Right lobe of liver (tissue), 4 donors: ENCODE results near the gene TSSK2.

Experiments
- CTCF ChIP-seq, 4 donors: fragments of 200-600 bp in 3 of 4; fragments of 450-650 bp in 1 of 4; IDR thresholded peaks; one replicate each; pipeline versions ENCODE4 v1.5.1 to v1.8.0; 2016 to 2022; ENCODE audit warnings: antibody characterized with exemption in 4 of 4, mild to moderate bottlenecking in 2 of 4
- POLR2A ChIP-seq: fragments of 450-650 bp; IDR thresholded peaks from one replicate; pipeline ENCODE4 v1.6.1; 2017; ENCODE audit warnings: antibody characterized with exemption, mild to moderate bottlenecking
- donor health status: DM: no; HTN: no; CAD: no.
- donor health status: DM: no; HTN: no; CAD: no.
- donor health status: DM: no; HTN: yes; CAD: no.

GRCh38 chr22:19092725-19093124 is 38.4 kb upstream of the TSSK2 start:
- TF ChIP-seq CTCF (IDR thresholded peaks at IDR 0.05) (no peak), POLR2A (no peak)
